GM12878 (cell line): Measurements from ENCODE around the gene KRT71. TPM values are rescaled to one million over a fixed set of nuclear protein-coding genes. Genes with fewer than 3 reads are reported as not detected.

Experiments used
- ATAC-seq: fragments of 200-7000 bp; cut with Tn5 transposase; 3 replicates; pipeline ENCODE4 v1.9.1; 2020; ENCODE audit warnings: mild to moderate bottlenecking, moderate library complexity
- BruUV-seq: library from RNA; stranded (reverse); fragments of 400-500 nt; replicated peaks from 2 replicates; lab custom pipeline; 2021; lab: Mats Ljungman, UMichigan
- CTCF ChIA-PET: fragments of 300-600 bp; sonication (Branson Sonifier 250); formaldehyde crosslinking; extraction: SDS; loops from one replicate; lab custom pipeline; 2021; ENCODE audit warnings: inconsistent platforms; lab: Yijun Ruan, JAX
- POLR2A ChIA-PET: fragments of 350-600 bp; formaldehyde crosslinking; extraction: SDS; loops from one replicate; lab custom pipeline; 2021; ENCODE audit warnings: inconsistent platforms; lab: Charles Lee
- RAD21 ChIA-PET: fragments of 300-600 bp; sonication (Branson Sonifier 250); formaldehyde crosslinking; loops from one replicate; lab custom pipeline; 2023; ENCODE audit warnings: antibody characterized with exemption; ENCODE audit not compliant: unreplicated experiment; lab: Charles Lee
- SMC1A ChIA-PET: fragments of 300-600 bp; sonication (Branson Sonifier 250); formaldehyde crosslinking; loops from one replicate; lab custom pipeline; 2023; ENCODE audit not compliant: unreplicated experiment, uncharacterized antibody; lab: Charles Lee
- DNase-seq: peaks from one replicate; pipeline ENCODE4 v3.0.0-alpha.2; 2011; ENCODE audit warnings: low read depth, low spot score
- FAIRE-seq: peaks from 3 replicates; lab custom pipeline; 2011; peaks lifted over from hg19 to GRCh38; lab: Jason Lieb, UNC
- H2AFZ ChIP-seq: 2 replicates; pipeline ENCODE4 v1.6.0; 2011; ENCODE audit warnings: low read depth, low read length, control low read depth; ENCODE audit not compliant: control insufficient read depth
- H3K27ac ChIP-seq: 2 replicates; pipeline ENCODE4 v1.5.1; 2011; ENCODE audit warnings: control low read depth; ENCODE audit not compliant: control insufficient read depth, insufficient read depth
- H3K27me3 ChIP-seq, 2 experiments: replicated peaks in 1 of 2; 2 replicates each; pipeline versions ENCODE4 v1.6.0 to v1.6.1; 2011; ENCODE audit warnings: low read length in 1 of 2; ENCODE audit not compliant: control insufficient read depth in 2 of 2, insufficient read depth in 2 of 2
- H3K36me3 ChIP-seq, 2 experiments: 2 replicates each; pipeline ENCODE4 v1.5.1; 2011; ENCODE audit warnings: low read length in 1 of 2; ENCODE audit not compliant: control insufficient read depth in 2 of 2, insufficient read depth in 2 of 2
- H3K4me1 ChIP-seq: 2 replicates; pipeline ENCODE4 v1.6.1; 2011; ENCODE audit warnings: mild to moderate bottlenecking, low read length, moderate library complexity, mixed read lengths; ENCODE audit not compliant: control insufficient read depth, insufficient read depth
- H3K4me2 ChIP-seq: 2 replicates; pipeline ENCODE4 v1.6.0; 2011; ENCODE audit warnings: control low read depth; ENCODE audit not compliant: control insufficient read depth, insufficient read depth
- H3K4me3 ChIP-seq: fragments of 200-600 bp; sonication (generic); 2 replicates; pipeline ENCODE4 v1.5.1; 2016
- H3K79me2 ChIP-seq: 2 replicates; pipeline ENCODE4 v1.6.0; 2011; ENCODE audit warnings: low read length; ENCODE audit not compliant: control insufficient read depth, insufficient read depth
- H3K9ac ChIP-seq: 2 replicates; pipeline ENCODE4 v1.8.0; 2011; ENCODE audit warnings: low read length, control low read depth, mixed read lengths; ENCODE audit not compliant: control insufficient read depth, insufficient read depth
- H3K9me3 ChIP-seq: replicated peaks from 3 replicates; pipeline ENCODE4 v1.5.1; 2011; ENCODE audit warnings: mild to moderate bottlenecking, low read length; ENCODE audit not compliant: control insufficient read depth, insufficient read depth
- H4K20me1 ChIP-seq: 2 replicates; pipeline ENCODE4 v1.6.0; 2011; ENCODE audit not compliant: control insufficient read depth, insufficient read depth
- BMI1 ChIP-seq: fragments of 450-650 bp; IDR thresholded peaks from 2 replicates; pipeline ENCODE4 v1.6.1; 2016; ENCODE audit warnings: mild to moderate bottlenecking, moderate library complexity, borderline replicate concordance
- E2F4 ChIP-seq: IDR thresholded peaks from 2 replicates; pipeline ENCODE4 v1.6.1; 2012; ENCODE audit warnings: low read depth, low read length, improper control_type of control experiment
- FOXM1 ChIP-seq: IDR thresholded peaks from 2 replicates; pipeline ENCODE4 v1.6.1; 2012; ENCODE audit warnings: low read depth, mild to moderate bottlenecking, inconsistent platforms, low read length, moderate library complexity
- HDAC6 ChIP-seq: fragments of 200-600 bp; sonication (generic); IDR thresholded peaks from one replicate; pipeline ENCODE4 v1.8.0; 2017; ENCODE audit warnings: antibody characterized with exemption; ENCODE audit not compliant: unreplicated experiment
- IKZF1 ChIP-seq: fragments of 450-650 bp; conservative IDR thresholded peaks from 2 replicates; pipeline ENCODE4 v1.6.1; 2017; ENCODE audit warnings: antibody characterized with exemption, mild to moderate bottlenecking
- IKZF2 ChIP-seq, 2 experiments: fragments of 450-650 bp; IDR thresholded peaks; 2 replicates each; pipeline ENCODE4 v1.6.1; 2017; ENCODE audit warnings: mild to moderate bottlenecking in 2 of 2, moderate library complexity in 2 of 2
- JUNB ChIP-seq: IDR thresholded peaks from 2 replicates; pipeline ENCODE4 v1.6.1; 2016; ENCODE audit warnings: antibody characterized with exemption, mild to moderate bottlenecking
- MEF2B ChIP-seq: fragments of 450-650 bp; IDR thresholded peaks from 2 replicates; pipeline ENCODE4 v1.6.1; 2018; ENCODE audit warnings: mild to moderate bottlenecking, moderate library complexity; ENCODE audit not compliant: partially characterized antibody, poor library complexity, severe bottlenecking
- MLLT1 ChIP-seq: fragments of 450-650 bp; IDR thresholded peaks from 2 replicates; pipeline ENCODE4 v1.6.1; 2016; ENCODE audit warnings: mild to moderate bottlenecking
- NR2C1 ChIP-seq: fragments of 450-650 bp; IDR thresholded peaks from 2 replicates; pipeline ENCODE4 v1.6.1; 2017; ENCODE audit warnings: antibody characterized with exemption, mild to moderate bottlenecking, moderate library complexity
- NR2C2 ChIP-seq: IDR thresholded peaks from 2 replicates; pipeline ENCODE4 v1.6.1; 2011; ENCODE audit warnings: borderline replicate concordance, low read depth; ENCODE audit not compliant: control insufficient read depth, insufficient read length
- PAX5 ChIP-seq: IDR thresholded peaks from 2 replicates; pipeline ENCODE4 v1.6.1; 2011; ENCODE audit warnings: low read depth, low read length, borderline replicate concordance
- POLR2A ChIP-seq: IDR thresholded peaks from 2 replicates; pipeline ENCODE4 v1.6.1; 2011; ENCODE audit warnings: low read depth, mild to moderate bottlenecking, low read length
- RBBP5 ChIP-seq: fragments of 200-600 bp; sonication (generic); conservative IDR thresholded peaks from 2 replicates; pipeline ENCODE4 v1.6.1; 2016
- SIN3A ChIP-seq: IDR thresholded peaks from 2 replicates; pipeline ENCODE4 v1.6.1; 2012; ENCODE audit warnings: low read depth, low read length, improper control_type of control experiment
- STAT3 ChIP-seq: IDR thresholded peaks from 2 replicates; pipeline ENCODE4 v1.6.1; 2011; ENCODE audit warnings: low read depth, low read length, improper control_type of control experiment
- ZBED1 ChIP-seq: IDR thresholded peaks from 2 replicates; pipeline ENCODE4 v1.6.1; 2016; ENCODE audit warnings: borderline replicate concordance
- WGBS: methylation state at CpG from one replicate; pipeline ENCODE4 v1.1.6; 2016; ENCODE audit warnings: low lambda C conversion rate; ENCODE audit not compliant: insufficient replicate concordance, insufficient coverage; ENCODE audit errors: missing lambda C conversion rate; 5-methylcytosine and 5-hydroxymethylcytosine counted together
- in situ Hi-C: fragments of 300-500 bp; cut with MboI; formaldehyde crosslinking; loops from 9 replicates; pipeline ENCODE4 v1.14.3; 2018; ENCODE audit warnings: mixed read lengths
- intact Hi-C: fragments of 100-400 bp; cut with micrococcal nuclease; formaldehyde crosslinking; loops from one replicate; pipeline ENCODE4 v1.14.2; 2022; ENCODE audit not compliant: unreplicated experiment
- polyA plus RNA-seq, 11 experiments: library from polyadenylated mRNA; depleted of rRNA in 4 of 11; unstranded in 6 of 11; stranded (reverse) in 5 of 11; fragments of >200 nt; fragmentation: Nextera tagmentation in 4 of 11; fragmentation: Illumina TruSeq in 1 of 11; extraction: Ambion mirVana in 4 of 11; extraction: Trizol in 1 of 11; gene quantifications; 1 replicate in 1 of 11; 2 replicates in 10 of 11; pipeline versions ENCODE4 v1.2.1 to v1.2.3, GENCODE V29; 2011 to 2016; ENCODE audit warnings: inconsistent platforms in 2 of 11, missing spikeins in 2 of 11, low read depth in 1 of 11
- total RNA-seq, 4 experiments: library from RNA; depleted of rRNA in 3 of 4; stranded (reverse); fragments of >200 nt in 3 of 4; fragmentation: Illumina TruSeq in 1 of 4; extraction: Trizol in 1 of 4; gene quantifications; 2 replicates each; pipeline versions ENCODE4 v1.2.1 to v1.2.3, GENCODE V29; 2013 to 2021

The KRT71 gene
- total and polyA plus RNA-seq, 10 of the 15 experiments (the other 5 are each of a cell fraction or from before 2014, with no cell fraction given): not detected

- TF ChIP-seq NR2C2 (no peak), STAT3 (no peak), JUNB (no peak), SIN3A (no peak), POLR2A (no peak), E2F4 (no peak), HDAC6 (no peak), ZBED1 (no peak)
Measured at GRCh38 chr12:52582486-52582885, 29.5 kb upstream of the KRT71 start (continued).

GRCh38 chr12:52581481-52581880 is 28.5 kb upstream of the KRT71 start:
- TF ChIP-seq IKZF2 (IDR thresholded peaks at IDR 0.05): no peak
- no peak for TF ChIP-seq PAX5
- no peak for TF ChIP-seq FOXM1
- no peak for TF ChIP-seq MLLT1
- no peak for TF ChIP-seq MEF2B
- no peak for TF ChIP-seq RBBP5
- TF ChIP-seq BMI1: no peak
- TF ChIP-seq IKZF1: no peak
- no peak for TF ChIP-seq NR2C1
- Histone ChIP-seq H4K20me1 (no peaks in the 10 kb centered on the region), H2AFZ (no peak overlapping the region), H3K36me3 (no peaks in the 10 kb centered on the region), H3K27ac (no peak overlapping the region), H3K79me2 (no peaks in the 10 kb centered on the region), H3K4me1 (no peaks in the 10 kb centered on the region), H3K4me2 (no peak overlapping the region), H3K9me3 (no peaks in the 10 kb centered on the region), H3K27me3 (peaks cover 3 to 6% of the 10 kb centered on the region in 2 experiments; a peak in 3 of 4 replicates), H3K9ac (no peak overlapping the region), H3K4me3 (no peak overlapping the region)
- 10% methylated on average over 6 of the region's 6 CpGs for WGBS
- ChIA-PET CTCF (interaction anchor here (0.6 to 5.3 kb wide), 4 partner anchors 177 to 298 kb away, joined by 3 to 36 read pairs (median 4); no protein-coding TSS in a partner anchor), SMC1A (interaction anchor here (0.6 kb wide), 1 partner anchor 54 kb away, joined by 3 read pairs; no protein-coding TSS in a partner anchor), POLR2A (no interaction called here), RAD21 (no interaction called here)
- BruUV-seq: no TSS peak
- DNase-seq: no peak
- in situ Hi-C loops (loop anchor here (10.0 kb wide), 1 partner anchor 283 kb away; no protein-coding TSS in a partner anchor), intact Hi-C loops (no loop called here)
- FAIRE-seq: no peak
- ATAC-seq: no peak
